Dermis microvascular lymphatic vessel endothelial cell (primary cell): ENCODE measurements around the gene LDHAL6A. TPM values are rescaled to one million over a fixed set of nuclear protein-coding genes. Genes with fewer than 3 reads are reported as not detected.

ENCODE experiments used
- DNase-seq, 2 donors: peaks; one replicate each; pipeline versions ENCODE4 v3.0.0 to v3.0.0-alpha.2; 2010; ENCODE audit warnings: low read depth in 2 of 2
- total RNA-seq: library from RNA; depleted of rRNA; stranded (reverse); fragments of >200 nt; gene quantifications from 2 replicates; pipeline ENCODE4 v1.2.1, GENCODE V29; 2014

The LDHAL6A gene
- total RNA-seq, 1 donor from 2014 or later = not detected

- no peak for DNase-seq
Measured at GRCh38 chr11:18490736-18491485, 35.3 kb downstream of the LDHAL6A start.

- DNase-seq = no peak
Measured at GRCh38 chr11:18491924-18492323, 36.3 kb downstream of the LDHAL6A start.

- DNase-seq = no peak
Measured at GRCh38 chr11:18492888-18493287, 37.2 kb downstream of the LDHAL6A start.

GRCh38 chr11:18493310-18493709 is 37.7 kb downstream of the LDHAL6A start:
- no peak for DNase-seq

GRCh38 chr11:18495271-18495670 is 39.6 kb downstream of the LDHAL6A start:
- DNase-seq = no peak

- DNase-seq = no peak
Measured at GRCh38 chr11:18495703-18496102, 40.0 kb downstream of the LDHAL6A start.

GRCh38 chr11:18498039-18498438 is 42.4 kb downstream of the LDHAL6A start:
- no peak for DNase-seq

GRCh38 chr11:18501629-18502028 is 46.0 kb downstream of the LDHAL6A start:
- DNase-seq = peak in 1 of 2 donors; percentile 5

- DNase-seq = no peak
Measured at GRCh38 chr11:18502352-18502751, 46.7 kb downstream of the LDHAL6A start.

- no peak for DNase-seq
Measured at GRCh38 chr11:18521122-18521521, 65.5 kb downstream of the LDHAL6A start.

- DNase-seq = no peak
Measured at GRCh38 chr11:18522388-18522787, 66.7 kb downstream of the LDHAL6A start.

- no peak for DNase-seq
Measured at GRCh38 chr11:18523084-18523483, 67.4 kb downstream of the LDHAL6A start.

GRCh38 chr11:18524248-18524647 is 68.6 kb downstream of the LDHAL6A start:
- no peak for DNase-seq

- DNase-seq = no peak
Measured at GRCh38 chr11:18526130-18526520, 70.5 kb downstream of the LDHAL6A start.

- peak; percentile 95 to 97 for DNase-seq
Measured at GRCh38 chr11:18526521-18527296, 71.1 kb downstream of the LDHAL6A start, which contains the start of gene TSG101. TSS of gene TSG101 (minus strand) at chr11:18526942. CDS start at chr11:18526816, 126 bp downstream.

- DNase-seq = peak; percentile 23 to 41
Measured at GRCh38 chr11:18527512-18527911, 71.9 kb downstream of the LDHAL6A start.

Other genes starting within 250 kb of the LDHAL6A start
- not detected in 2 replicates for gene SAA4, start 219.1 kb upstream of the LDHAL6A start, total RNA-seq
- gene SAA2, start 207.2 kb upstream of the LDHAL6A start, total RNA-seq = not detected in 2 replicates
- gene SAA1, start 189.6 kb upstream of the LDHAL6A start, total RNA-seq = not detected in 2 replicates
- 18.0 and 19.0 TPM in 2 replicates for gene HPS5, start 133.7 kb upstream of the LDHAL6A start, total RNA-seq
- 42.4 and 60.3 TPM in 2 replicates for gene GTF2H1, start 133.3 kb upstream of the LDHAL6A start, total RNA-seq
- gene LDHA, start 61.3 kb upstream of the LDHAL6A start, total RNA-seq = 183 and 271 TPM in 2 replicates
- gene LDHC, start 43.5 kb upstream of the LDHAL6A start, total RNA-seq = not detected in 2 replicates
- gene TSG101, start 71.1 kb downstream of the LDHAL6A start, total RNA-seq = 43.9 and 51.5 TPM in 2 replicates
- 18.2 and 20.0 TPM in 2 replicates for gene UEVLD, start 132.9 kb downstream of the LDHAL6A start, total RNA-seq
- gene MISFA, start 143.9 kb downstream of the LDHAL6A start, total RNA-seq = 0.13 and 1.0 TPM in 2 replicates
- gene SPTY2D1, start 178.5 kb downstream of the LDHAL6A start, total RNA-seq = 8.3 and 9.7 TPM in 2 replicates
- gene TMEM86A, start 242.9 kb downstream of the LDHAL6A start, total RNA-seq = 1.9 and 6.8 TPM in 2 replicates